Heart left ventricle (tissue), 16 donors: Measurements from ENCODE around the gene FKBP15. TPM values are rescaled to one million over a fixed set of nuclear protein-coding genes. Genes with fewer than 3 reads are reported as not detected.
A peak's percentile ranks its signal among the peaks of the same experiment; 100 is the strongest.
"Not testable (repeated sequence)": the region's sequence is repeated elsewhere in the genome, so short reads cannot be mapped to it uniquely, and the experiment has no call there.

Experiments
- ATAC-seq, 4 donors: fragments of 200-7000 bp; cut with Tn5 transposase; one replicate each; pipeline ENCODE4 v1.9.1; 2020 to 2022; ENCODE audit warnings: moderate library complexity in 4 of 4, mild to moderate bottlenecking in 3 of 4, moderate number of reproducible peaks in 1 of 4
- DNase-seq, 5 donors: peaks; one replicate each; pipeline ENCODE4 v3.0.0-alpha.2; 2020
- H3K27ac ChIP-seq, 12 donors: fragments of 200-600 bp; sonication (generic) in 4 of 12; one replicate each; pipeline versions ENCODE4 v1.5.0 to v1.8.0; 2016 to 2022; ENCODE audit warnings: mild to moderate bottlenecking in 2 of 12
- H3K27me3 ChIP-seq, 9 donors: fragments of 200-600 bp; sonication (generic) in 2 of 9; one replicate each; pipeline versions ENCODE4 v1.5.1 to v1.8.0; 2016 to 2022; ENCODE audit warnings: mild to moderate bottlenecking in 3 of 9
- H3K36me3 ChIP-seq, 9 donors: fragments of 200-600 bp; sonication (generic) in 2 of 9; one replicate each; pipeline versions ENCODE4 v1.5.0 to v1.8.0; 2018 to 2022; ENCODE audit warnings: mild to moderate bottlenecking in 2 of 9
- H3K4me1 ChIP-seq, 12 donors: fragments of 200-600 bp; sonication (generic) in 4 of 12; one replicate each; pipeline versions ENCODE4 v1.5.0 to v1.8.0; 2016 to 2022; ENCODE audit warnings: mild to moderate bottlenecking in 3 of 12
- H3K4me3 ChIP-seq, 12 donors: fragments of 200-600 bp; sonication (generic) in 4 of 12; one replicate each; pipeline versions ENCODE4 v1.5.0 to v1.8.0; 2017 to 2022; ENCODE audit warnings: mild to moderate bottlenecking in 9 of 12, moderate library complexity in 4 of 12
- H3K9me3 ChIP-seq, 12 donors: fragments of 200-600 bp; sonication (generic) in 4 of 12; one replicate each; pipeline versions ENCODE4 v1.5.0 to v1.8.0; 2016 to 2022; ENCODE audit warnings: mild to moderate bottlenecking in 1 of 12
- CTCF ChIP-seq, 12 donors: fragments of 200-600 bp; sonication (generic) in 4 of 12; IDR thresholded peaks; one replicate each; pipeline versions ENCODE4 v1.5.0 to v1.8.0; 2018 to 2022; ENCODE audit warnings: antibody characterized with exemption in 12 of 12, mild to moderate bottlenecking in 5 of 12
- POLR2A ChIP-seq, 2 donors: fragments of 450-650 bp; IDR thresholded peaks; one replicate each; pipeline ENCODE4 v1.6.1; 2017; ENCODE audit warnings: antibody characterized with exemption in 2 of 2, mild to moderate bottlenecking in 2 of 2, moderate library complexity in 2 of 2
- WGBS, 4 donors: extraction: QIAGEN DNeasy Blood & Tissue Kit in 2 of 4; methylation state at CpG; one replicate each; pipeline versions ENCODE4 v1.1.5 to v1.1.7; 2013 to 2018; 5-methylcytosine and 5-hydroxymethylcytosine counted together
- intact Hi-C, 10 donors: fragments of 100-400 bp; cut with DNase I; formaldehyde crosslinking; loops; one replicate each; pipeline versions ENCODE4 v1.11.1 to v1.14.2; 2022
- polyA plus RNA-seq, 2 donors: library from polyadenylated mRNA; stranded (reverse); fragments of 200-250 nt; gene quantifications; one replicate each; pipeline ENCODE4 v1.2.3, GENCODE V29; 2013
- total RNA-seq, 9 donors: library from RNA; depleted of rRNA in 2 of 9; stranded (reverse); fragments of >200 nt in 2 of 9; fragmentation: NEBNext Ultra II Directional in 3 of 9; extraction: Animal tissue kit (Norgen Biotek cat#: 25700) in 3 of 9; gene quantifications; one replicate each; pipeline versions ENCODE4 v1.1.0 to v1.2.4, GENCODE V29; 2016 to 2023
- donor health status: ischemic (EF 13 %, LVEDD 7.1; RV severe dilation, severe dysfunction).
- donor health status: healthy with polysubstance abuse.
- donor health status: DM: no; HTN: yes; CAD: no.
- donor health status: DM: no; HTN: no; CAD: no.
- donor health status: ischemic (EF 25% LVEDD 6.9; RV normal size, moderate dysfunction).
- donor health status: ischemic (EF 25% LVEDD 5.7; RV mildly dilated, moderate dysfunction).
- donor health status: healthy.
- donor health status: DM: yes; HTN: yes; CAD: no.
- donor health status: ischemic (EF 35%, LVEDD 5.7; RV mildly dilated, moderate dysfunction).
- donor health status: nonischemic (EF 11% LVEDD 7.7; RV severe dilation, severe dysfunction).
- donor health status: DM: yes; HTN: yes; CAD: no.
- donor health status: PGD.
- donor health status: ischemic (EF 29% LVEDD 5.4; RV normal size, mild dysfunction).
- donor health status: nonischemic (EF 23%, LVEDD 6.1; RV moderate dilation, normal function).

Gene FKBP15
- total and polyA plus RNA-seq, 11 donors: 9.9 to 45.5 (median 18.3) TPM

GRCh38 chr9:113129466-113129865 is 91.6 kb downstream of the FKBP15 start:
- DNase-seq: no peak
- H3K36me3 ChIP-seq: no peaks in the 10 kb centered on the region
- no peaks in the 10 kb centered on the region for H3K9me3 ChIP-seq
- ATAC-seq: no peak
- intact Hi-C loops: no loop called here
- peaks cover 0 to 24% (median 0%) of the 10 kb centered on the region in 9 donors for H3K27me3 ChIP-seq
- peak overlapping the region in 1 of 12 donors; percentile 47 for H3K27ac ChIP-seq
- peaks cover 0 to 26% (median 0%) of the 10 kb centered on the region in 12 donors for H3K4me1 ChIP-seq
- TF ChIP-seq CTCF (IDR thresholded peaks at IDR 0.05): no peak
- no peak overlapping the region for H3K4me3 ChIP-seq

- H3K4me3 ChIP-seq: no peak overlapping the region
- peaks cover 0 to 7% (median 0%) of the 10 kb centered on the region in 12 donors for H3K4me1 ChIP-seq
- H3K27me3 ChIP-seq: peaks cover 0 to 21% (median 0%) of the 10 kb centered on the region in 9 donors
- DNase-seq: no peak
- 72 to 82% (median 80%) methylated on average over 4 of the region's 4 CpGs for WGBS, 4 donors
- intact Hi-C loops: no loop called here
- H3K27ac ChIP-seq: peak overlapping the region in 1 of 12 donors; percentile 72
- no peak for TF ChIP-seq POLR2A (IDR thresholded peaks at IDR 0.05)
- TF ChIP-seq CTCF (IDR thresholded peaks at IDR 0.05): no peak
- H3K9me3 ChIP-seq: no peaks in the 10 kb centered on the region
- H3K36me3 ChIP-seq: no peaks in the 10 kb centered on the region
- no peak for ATAC-seq
Observed at GRCh38 chr9:113125386-113126035, 95.6 kb downstream of the FKBP15 start.

GRCh38 chr9:113118829-113119228 is 102.2 kb downstream of the FKBP15 start:
- H3K36me3 ChIP-seq, DNase-seq, H3K4me1 ChIP-seq, H3K27me3 ChIP-seq, intact Hi-C loops, H3K4me3 ChIP-seq, H3K27ac ChIP-seq, ATAC-seq, H3K9me3 ChIP-seq: not testable (repeated sequence)
- WGBS, 4 donors: no CpG with 5 or more reads among the region's 6 CpGs

Other genes starting within 250 kb of the FKBP15 start
- gene ZNF883, start 209.1 kb downstream of the FKBP15 start, total RNA-seq: 10 to 100 TPM in 1 of 9 donors, 1 to 10 TPM in 8; 1.2 to 11.0 (median 6.2) TPM
- 1 to 10 TPM; 1.2 to 5.1 TPM for gene ZNF883, start 209.1 kb downstream of the FKBP15 start, polyA plus RNA-seq
- gene ZFP37, start 164.6 kb downstream of the FKBP15 start, total RNA-seq: 1 to 10 TPM in 5 of 9 donors, under 1 TPM in 4; 0.51 to 3.1 (median 1.0) TPM
- 1 to 10 TPM in 1 of 2 donors, under 1 TPM in 1; 0.34 to 1.1 TPM for gene ZFP37, start 164.6 kb downstream of the FKBP15 start, polyA plus RNA-seq
- 10 to 100 TPM in 6 of 9 donors, 1 to 10 TPM in 3; 5.2 to 26.4 (median 13.8) TPM for gene SLC31A2, start 70.3 kb downstream of the FKBP15 start, total RNA-seq
- gene SLC31A2, start 70.3 kb downstream of the FKBP15 start, polyA plus RNA-seq: 10 to 100 TPM in 1 of 2 donors, 1 to 10 TPM in 1; 9.6 to 17.8 TPM
- 10 to 100 TPM in 6 of 9 donors, 1 to 10 TPM in 3; 7.9 to 18.2 (median 10.7) TPM for gene SLC31A1, start 267 bp upstream of the FKBP15 start, total RNA-seq
- 10 to 100 TPM in 1 of 2 donors, 1 to 10 TPM in 1; 4.2 to 22.3 TPM for gene SLC31A1, start 267 bp upstream of the FKBP15 start, polyA plus RNA-seq
- 10 to 100 TPM; 22.3 to 39.4 (median 34.4) TPM for gene CDC26, start 54.3 kb upstream of the FKBP15 start, total RNA-seq
- gene CDC26, start 54.3 kb upstream of the FKBP15 start, polyA plus RNA-seq: 10 to 100 TPM; 44.9 to 46.0 TPM
- gene PRPF4, start 54.4 kb upstream of the FKBP15 start, total RNA-seq: 10 to 100 TPM; 10.4 to 15.0 (median 13.8) TPM
- 10 to 100 TPM in 1 of 2 donors, 1 to 10 TPM in 1; 5.1 to 24.6 TPM for gene PRPF4, start 54.4 kb upstream of the FKBP15 start, polyA plus RNA-seq
- gene RNF183, start 82.1 kb upstream of the FKBP15 start, total RNA-seq: not detected
- under 1 TPM in 1 of 2 donors, not detected in 1; 0.04 TPM for gene RNF183, start 82.1 kb upstream of the FKBP15 start, polyA plus RNA-seq
- 10 to 100 TPM in 6 of 9 donors, 1 to 10 TPM in 3; 8.1 to 22.4 (median 14.4) TPM for gene WDR31, start 119.0 kb upstream of the FKBP15 start, total RNA-seq
- 1 to 10 TPM; 7.0 TPM for gene WDR31, start 119.0 kb upstream of the FKBP15 start, polyA plus RNA-seq
- 1 to 10 TPM in 7 of 9 donors, under 1 TPM in 1, not detected in 1; 0.39 to 7.6 (median 1.7) TPM for gene BSPRY, start 128.3 kb upstream of the FKBP15 start, total RNA-seq
- gene BSPRY, start 128.3 kb upstream of the FKBP15 start, polyA plus RNA-seq: 1 to 10 TPM in 1 of 2 donors, under 1 TPM in 1; 0.80 to 3.8 TPM
- gene HDHD3, start 155.7 kb upstream of the FKBP15 start, total RNA-seq: 10 to 100 TPM; 11.7 to 53.8 (median 19.4) TPM
- gene HDHD3, start 155.7 kb upstream of the FKBP15 start, polyA plus RNA-seq: 10 to 100 TPM; 16.2 to 49.0 TPM
- gene ALAD, start 180.0 kb upstream of the FKBP15 start, total RNA-seq: 100 to 1,000 TPM in 2 of 9 donors, 10 to 100 TPM in 7; 39.8 to 153 (median 91.8) TPM
- gene ALAD, start 180.0 kb upstream of the FKBP15 start, polyA plus RNA-seq: 10 to 100 TPM; 51.1 to 74.3 TPM
- 10 to 100 TPM; 18.7 to 31.2 (median 24.3) TPM for gene POLE3, start 189.4 kb upstream of the FKBP15 start, total RNA-seq
- 10 to 100 TPM; 14.9 to 72.4 TPM for gene POLE3, start 189.4 kb upstream of the FKBP15 start, polyA plus RNA-seq
- gene C9orf43, start 189.5 kb upstream of the FKBP15 start, total RNA-seq: under 1 TPM in 4 of 9 donors, not detected in 5; 0.14 to 0.93 (median 0.49) TPM
- under 1 TPM; 0.15 to 0.27 TPM for gene C9orf43, start 189.5 kb upstream of the FKBP15 start, polyA plus RNA-seq
- 100 to 1,000 TPM; 107 to 214 (median 139) TPM for gene RGS3, start 242.4 kb upstream of the FKBP15 start, total RNA-seq
- 100 to 1,000 TPM in 1 of 2 donors, 10 to 100 TPM in 1; 93.4 to 120 TPM for gene RGS3, start 242.4 kb upstream of the FKBP15 start, polyA plus RNA-seq